Measurements from ENCODE around the gene PFN3.

PFN3 gene

GRCh38 chr5:177399997-177400868 lies at the start of gene PFN3:
TSS of gene PFN3 (minus strand) at chr5:177400661. CDS start at chr5:177400576, 85 bp downstream.
- no peak for DNase-seq

- DNase-seq, result no peak
Observed at GRCh38 chr5:177449140-177450061, 48.9 kb upstream of the PFN3 start.

GRCh38 chr5:177448244-177448950 lies 47.9 kb upstream of the PFN3 start:
- DNase-seq, result no peak

- peak in 1 of 2 donors; percentile 53 for DNase-seq
Observed at GRCh38 chr5:177447611-177448243, 47.3 kb upstream of the PFN3 start.

GRCh38 chr5:177447066-177447610 lies 46.7 kb upstream of the PFN3 start:
- DNase-seq, result peak; percentile 87

- peak; percentile 79 to 81 for DNase-seq
Observed at GRCh38 chr5:177446200-177447065, 46.0 kb upstream of the PFN3 start, which contains the start of gene PRR7. TSS of gene PRR7 (plus strand) at chr5:177446814. CDS start at chr5:177455068, 8,254 bp downstream.

- no peak for DNase-seq
Observed at GRCh38 chr5:177445917-177446199, 45.4 kb upstream of the PFN3 start.

GRCh38 chr5:177445052-177445916 lies 44.8 kb upstream of the PFN3 start:
- no peak for DNase-seq

GRCh38 chr5:177444106-177445051 lies 43.9 kb upstream of the PFN3 start:
- peak in 1 of 2 donors; percentile 62 for DNase-seq

- no peak for DNase-seq
Observed at GRCh38 chr5:177443144-177443983, 42.9 kb upstream of the PFN3 start.

- DNase-seq, result no peak
Observed at GRCh38 chr5:177442066-177442826, 41.8 kb upstream of the PFN3 start.

- DNase-seq, result no peak
Observed at GRCh38 chr5:177440990-177441780, 40.7 kb upstream of the PFN3 start.

GRCh38 chr5:177440211-177440989 lies 39.9 kb upstream of the PFN3 start:
- DNase-seq, result peak; percentile 48 to 77

GRCh38 chr5:177439518-177440053 lies 39.1 kb upstream of the PFN3 start:
- no peak for DNase-seq

GRCh38 chr5:177438468-177438867 lies 38.0 kb upstream of the PFN3 start:
- no peak for DNase-seq

Data from CD4-positive, alpha-beta T cell treated with Interleukin-1 beta for 1 hour (primary cell).